GM19240 (cell line): ENCODE data around the gene GOLGA6L25.
"Not testable (repeated sequence)": the region's sequence is repeated elsewhere in the genome, so short reads cannot be mapped to it uniquely, and the experiment has no call there.

Experiments used
- DNase-seq: peaks from one replicate; pipeline ENCODE4 v3.0.0; 2011; ENCODE audit warnings: low spot score; ENCODE audit not compliant: insufficient read length

The GOLGA6L25 gene

GRCh38 chr15:28553268-28553667, at the start of gene GOLGA6L25:
GOLGA6L25 (plus strand) TSS chr15:28553568; CDS start chr15:28553629, 61 bp downstream.
- not testable (repeated sequence) for DNase-seq

- not testable (repeated sequence) for DNase-seq
Observed at GRCh38 chr15:28508217-28508889, 45.0 kb upstream of the GOLGA6L25 start.

GRCh38 chr15:28514128-28514527, 39.2 kb upstream of the GOLGA6L25 start:
- not testable (repeated sequence) for DNase-seq

GRCh38 chr15:28515208-28515607, 38.2 kb upstream of the GOLGA6L25 start:
- not testable (repeated sequence) for DNase-seq

GRCh38 chr15:28532954-28533353, 20.4 kb upstream of the GOLGA6L25 start, which contains the start of gene GOLGA8G:
GOLGA8G (minus strand) TSS chr15:28532971; CDS start chr15:28532909, 62 bp downstream.
- DNase-seq: not testable (repeated sequence)

GRCh38 chr15:28573351-28573750, 20.0 kb downstream of the GOLGA6L25 start:
- DNase-seq: not testable (repeated sequence)

GRCh38 chr15:28588977-28589606, 35.7 kb downstream of the GOLGA6L25 start:
- DNase-seq: not testable (repeated sequence)

- not testable (repeated sequence) for DNase-seq
Observed at GRCh38 chr15:28589769-28590168, 36.4 kb downstream of the GOLGA6L25 start.

- not testable (repeated sequence) for DNase-seq
Observed at GRCh38 chr15:28592395-28592794, 39.0 kb downstream of the GOLGA6L25 start.

GRCh38 chr15:28593424-28594129, 40.2 kb downstream of the GOLGA6L25 start:
- DNase-seq: not testable (repeated sequence)

- not testable (repeated sequence) for DNase-seq
Observed at GRCh38 chr15:28597471-28597870, 44.1 kb downstream of the GOLGA6L25 start.

- not testable (repeated sequence) for DNase-seq
Observed at GRCh38 chr15:28598209-28598608, 44.8 kb downstream of the GOLGA6L25 start.

GRCh38 chr15:28602152-28602551, 48.8 kb downstream of the GOLGA6L25 start:
- not testable (repeated sequence) for DNase-seq
